Activated CD8-positive, alpha-beta memory T cell treated with anti-CD3 and anti-CD28 coated beads, Interleukin-2, amount 10 ng/mL, durations not matched to agents 7 days and 5 days (primary cell): ENCODE data around the gene STK11. TPM values are rescaled to one million over a fixed set of nuclear protein-coding genes. Genes with fewer than 3 reads are reported as not detected.

ENCODE experiments used
- ATAC-seq: fragments of 150-1000 bp; cut with Tn5 transposase; one replicate; pipeline ENCODE4 v1.10.0; 2021; ENCODE audit warnings: moderate library complexity
- CTCF ChIA-PET: fragments of 350-600 bp; sonication (Branson Sonifier 250); formaldehyde crosslinking; loops from one replicate; lab custom pipeline; 2021; ENCODE audit warnings: antibody characterized with exemption; lab: Charles Lee
- DNase-seq: peaks from one replicate; pipeline ENCODE4 v3.0.0-alpha.2; 2020
- H3K27ac Mint-ChIP-seq: one replicate; pipeline ENCODE4 v1.8.0; 2021; ENCODE audit warnings: mild to moderate bottlenecking, mixed read lengths
- H3K27me3 Mint-ChIP-seq: one replicate; pipeline ENCODE4 v1.8.0; 2021; ENCODE audit warnings: mixed read lengths
- H3K36me3 Mint-ChIP-seq: one replicate; pipeline ENCODE4 v1.8.0; 2021; ENCODE audit warnings: mild to moderate bottlenecking, mixed read lengths
- H3K4me1 Mint-ChIP-seq: one replicate; pipeline ENCODE4 v1.8.0; 2021; ENCODE audit warnings: mixed read lengths
- H3K4me3 Mint-ChIP-seq: one replicate; pipeline ENCODE4 v1.8.0; 2021; ENCODE audit warnings: mild to moderate bottlenecking, moderate library complexity, mixed read lengths
- H3K9me3 Mint-ChIP-seq: one replicate; pipeline ENCODE4 v1.8.0; 2022; ENCODE audit warnings: low read depth, mixed read lengths
- total RNA-seq, 2 experiments: library from RNA; stranded (reverse); gene quantifications; one replicate each; pipeline ENCODE4 v1.2.3, GENCODE V29; 2021

STK11 gene
- total RNA-seq, 2 experiments from 2014 or later, result 76.7 to 80.5 TPM

DNA sequence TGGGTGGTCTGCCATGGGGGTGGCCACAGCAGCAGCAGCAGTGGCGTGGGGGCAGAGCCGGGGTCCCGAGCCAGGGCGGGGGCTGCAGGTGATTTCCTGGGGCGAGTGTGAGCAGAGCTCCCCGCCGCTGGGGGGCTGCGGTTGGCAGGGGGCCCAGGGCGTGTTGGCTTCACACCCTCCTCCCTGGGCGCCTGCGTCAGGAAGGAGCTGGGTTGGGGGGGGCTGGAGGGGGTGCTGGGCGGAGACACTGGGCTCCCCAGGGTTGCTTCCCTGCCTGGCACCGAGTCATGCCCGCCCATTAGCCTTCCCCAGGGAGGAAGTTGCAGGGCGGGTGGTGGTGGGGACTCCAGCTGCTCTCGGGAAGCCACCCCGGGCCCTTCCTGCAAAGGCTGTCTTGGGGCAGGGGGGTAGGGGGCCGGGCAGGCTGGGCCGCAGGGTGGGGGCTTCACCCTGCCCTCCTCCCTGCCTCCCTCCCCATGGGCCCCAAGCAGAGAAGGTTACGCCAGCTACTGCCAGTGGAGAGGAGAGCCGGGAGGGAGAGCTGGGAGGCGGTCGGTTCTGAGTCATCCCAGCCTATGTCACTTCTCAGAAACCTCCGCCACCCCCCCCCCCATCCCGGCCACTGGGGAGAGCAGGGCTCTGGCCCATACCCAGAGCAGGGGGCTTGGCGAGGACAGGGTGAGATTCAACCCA, 47.4 kb downstream of the STK11 start:
- peak overlapping the region; percentile 98 for H3K4me3 Mint-ChIP-seq
- no peaks in the 10 kb centered on the region for H3K27me3 Mint-ChIP-seq
- peak overlapping the region; percentile 82 for H3K27ac Mint-ChIP-seq
- DNase-seq (peak; percentile 88), ATAC-seq (peak; percentile 20)
- H3K36me3 Mint-ChIP-seq, result peaks cover 36% of the 10 kb centered on the region
- CTCF ChIA-PET, result interaction anchor here (0.6 to 17.8 kb wide), 4 partner anchors 9 to 178 kb away, joined by 3 to 723 read pairs (median 50); partner anchors contain the start of genes ATP5F1D, CBARP and CIRBP
- peaks cover 22% of the 10 kb centered on the region for H3K4me1 Mint-ChIP-seq
- H3K9me3 Mint-ChIP-seq, result no peaks in the 10 kb centered on the region

DNA sequence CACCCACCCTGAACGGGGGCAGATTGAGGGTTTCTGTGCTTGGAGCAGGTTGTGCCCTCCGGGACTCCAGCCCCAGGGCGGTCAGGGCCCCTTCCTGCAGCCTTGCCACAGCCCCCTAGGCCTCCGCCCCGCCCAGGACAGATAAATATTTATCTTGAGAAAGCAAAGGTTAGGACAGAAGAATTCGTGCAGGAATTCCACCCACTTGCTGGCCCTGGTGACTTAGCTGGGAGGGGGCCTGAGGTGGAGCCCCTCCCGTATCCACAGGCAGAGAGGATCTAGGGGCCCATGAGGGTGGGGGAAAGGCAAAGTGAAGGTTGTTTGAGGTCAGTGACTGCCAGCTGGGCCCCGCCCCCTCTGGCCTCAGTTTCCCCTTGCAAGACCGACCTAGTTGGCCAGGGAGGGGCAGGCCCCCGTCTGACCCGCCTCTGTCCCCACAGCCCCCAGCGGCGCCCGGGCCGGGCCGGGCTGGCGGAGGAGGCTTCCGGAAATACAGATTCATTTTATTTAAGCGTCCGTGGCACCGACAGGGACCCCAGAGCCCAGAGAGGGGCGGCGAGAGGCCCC, 48.0 kb downstream of the STK11 start:
- DNase-seq (no peak), ATAC-seq (no peak)
- H3K4me3 Mint-ChIP-seq, result peak overlapping the region; percentile 98
- CTCF ChIA-PET, result interaction anchor here (1.9 to 17.8 kb wide), 3 partner anchors 8 to 14 kb away, joined by 12 to 723 read pairs (median 88); partner anchors contain the start of genes ATP5F1D, CBARP and CIRBP
- peaks cover 37% of the 10 kb centered on the region for H3K36me3 Mint-ChIP-seq
- H3K9me3 Mint-ChIP-seq, result no peaks in the 10 kb centered on the region
- H3K27me3 Mint-ChIP-seq, result no peaks in the 10 kb centered on the region
- H3K4me1 Mint-ChIP-seq, result peaks cover 28% of the 10 kb centered on the region
- H3K27ac Mint-ChIP-seq, result peak overlapping the region; percentile 82

DNA sequence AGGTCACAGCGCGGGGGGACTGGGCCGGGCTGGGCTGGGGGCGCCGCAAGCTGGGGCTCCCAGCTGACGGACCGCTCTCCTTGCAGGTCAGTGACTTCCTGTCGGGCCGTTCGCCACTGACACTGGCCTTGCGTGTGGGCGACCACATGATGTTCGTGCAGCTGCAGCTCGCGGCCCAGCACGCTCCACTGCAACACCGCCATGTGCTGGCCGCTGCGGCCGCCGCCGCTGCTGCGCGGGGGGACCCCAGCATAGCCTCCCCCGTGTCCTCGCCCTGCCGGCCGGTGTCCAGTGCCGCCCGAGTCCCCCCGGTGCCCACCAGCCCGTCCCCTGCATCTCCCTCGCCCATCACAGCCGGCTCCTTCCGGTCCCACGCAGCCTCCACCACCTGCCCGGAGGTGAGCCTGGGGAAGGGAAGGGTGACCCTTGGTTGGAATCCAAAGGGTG, 48.5 kb downstream of the STK11 start:
- CTCF ChIA-PET, result interaction anchor here (1.9 to 17.8 kb wide), 3 partner anchors 8 to 13 kb away, joined by 12 to 723 read pairs (median 88); partner anchors contain the start of genes ATP5F1D, CBARP and CIRBP
- Mint-ChIP-seq H3K4me3 (no peak overlapping the region), H3K27me3 (no peaks in the 10 kb centered on the region), H3K27ac (peak overlapping the region; percentile 68), H3K9me3 (no peaks in the 10 kb centered on the region), H3K36me3 (peaks cover 37% of the 10 kb centered on the region), H3K4me1 (peaks cover 30% of the 10 kb centered on the region)
- no peak for ATAC-seq
- DNase-seq, result no peak

DNA sequence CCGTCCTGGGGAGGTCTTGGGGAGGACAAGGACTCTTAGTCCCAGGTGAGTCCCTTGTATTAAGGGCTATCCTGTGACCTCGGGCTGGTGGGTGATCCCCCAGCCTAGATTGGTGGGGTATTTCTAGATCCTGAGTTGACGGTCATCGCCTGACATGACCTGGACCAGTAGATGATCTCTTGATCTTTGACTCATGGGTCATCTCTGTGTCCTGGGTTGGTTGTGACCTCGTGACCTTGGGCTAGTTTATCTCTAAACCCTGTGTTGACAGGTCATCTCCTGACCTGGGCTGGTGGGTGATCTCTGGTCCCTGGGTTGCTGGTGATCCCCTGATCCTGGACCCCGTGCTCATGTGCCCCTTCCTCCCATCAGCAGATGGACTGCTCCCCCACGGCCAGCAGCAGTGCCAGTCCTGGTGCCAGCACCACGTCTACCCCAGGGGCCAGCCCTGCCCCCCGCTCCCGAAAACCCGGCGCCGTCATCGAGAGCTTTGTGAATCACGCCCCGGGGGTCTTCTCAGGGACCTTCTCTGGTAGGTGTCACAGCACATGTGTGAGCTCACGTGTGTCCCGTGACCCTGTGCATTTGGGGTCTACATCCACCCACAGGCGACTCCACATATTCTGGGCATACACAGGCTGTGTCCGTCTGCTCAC, 49.1 kb downstream of the STK11 start:
- Mint-ChIP-seq H3K4me3 (peak overlapping the region; percentile 7), H3K36me3 (peaks cover 36% of the 10 kb centered on the region)

DNA sequence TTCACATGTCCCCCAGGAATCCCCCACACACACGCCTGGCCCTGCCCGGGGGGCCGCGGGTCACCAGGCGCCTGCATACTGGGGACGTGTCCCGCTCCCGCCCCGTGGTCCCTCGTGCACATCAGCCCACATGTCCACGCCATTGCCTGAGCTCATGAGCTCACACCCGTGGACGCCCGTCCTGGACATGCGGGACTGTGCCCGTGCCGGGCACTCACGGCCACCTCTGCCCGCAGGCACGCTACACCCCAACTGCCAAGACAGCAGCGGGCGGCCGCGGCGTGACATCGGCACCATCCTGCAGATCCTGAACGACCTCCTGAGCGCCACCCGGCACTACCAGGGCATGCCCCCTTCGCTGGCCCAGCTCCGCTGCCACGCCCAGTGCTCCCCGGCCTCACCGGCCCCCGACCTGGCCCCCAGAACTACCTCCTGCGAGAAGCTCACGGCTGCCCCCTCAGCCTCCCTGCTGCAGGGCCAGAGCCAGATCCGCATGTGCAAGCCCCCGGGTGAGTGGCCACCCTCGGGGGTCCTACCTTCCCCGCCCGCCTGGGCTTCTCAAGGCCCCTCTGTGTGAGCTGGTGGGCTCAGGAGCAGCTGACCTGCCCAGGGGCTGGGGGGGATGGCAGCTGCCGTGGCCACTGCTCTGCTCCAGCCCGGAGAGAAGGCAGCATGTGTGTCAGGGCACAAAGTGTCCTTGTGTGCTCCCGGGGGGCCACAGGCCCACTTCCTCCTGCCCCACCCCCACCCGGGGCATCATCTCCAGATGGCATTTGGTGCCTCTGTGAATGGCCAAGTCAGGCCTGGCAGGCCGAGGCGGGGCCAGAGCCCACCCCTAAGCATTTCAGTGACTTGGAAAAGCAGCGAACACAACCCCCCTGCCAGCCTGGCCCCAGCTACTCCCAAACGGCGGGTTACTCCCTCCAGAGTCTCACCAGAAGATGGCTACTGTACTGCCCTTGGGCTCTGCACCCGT, 49.9 kb downstream of the STK11 start:
- ATAC-seq, result no peak
- H3K36me3 Mint-ChIP-seq, result peaks cover 35% of the 10 kb centered on the region
- peaks cover 39% of the 10 kb centered on the region for H3K4me1 Mint-ChIP-seq
- H3K4me3 Mint-ChIP-seq, result no peak overlapping the region
- CTCF ChIA-PET, result interaction anchor here (5.9 to 17.8 kb wide), 2 partner anchors 12 to 13 kb away, joined by 88 to 723 read pairs; partner anchors contain the start of genes ATP5F1D, CBARP and CIRBP
- no peaks in the 10 kb centered on the region for H3K9me3 Mint-ChIP-seq
- H3K27ac Mint-ChIP-seq, result peak overlapping the region; percentile 68
- H3K27me3 Mint-ChIP-seq, result no peaks in the 10 kb centered on the region
- DNase-seq, result no peak

More for the DNA sequence above, 49.1 kb downstream of the STK11 start:
- Mint-ChIP-seq H3K9me3 (no peaks in the 10 kb centered on the region), H3K4me1 (peaks cover 34% of the 10 kb centered on the region), H3K27ac (peak overlapping the region; percentile 68), H3K27me3 (no peaks in the 10 kb centered on the region)
- no peak for DNase-seq
- CTCF ChIA-PET, result interaction anchor here (5.9 to 17.8 kb wide), 2 partner anchors 12 to 13 kb away, joined by 88 to 723 read pairs; partner anchors contain the start of genes ATP5F1D, CBARP and CIRBP
- no peak for ATAC-seq

DNA sequence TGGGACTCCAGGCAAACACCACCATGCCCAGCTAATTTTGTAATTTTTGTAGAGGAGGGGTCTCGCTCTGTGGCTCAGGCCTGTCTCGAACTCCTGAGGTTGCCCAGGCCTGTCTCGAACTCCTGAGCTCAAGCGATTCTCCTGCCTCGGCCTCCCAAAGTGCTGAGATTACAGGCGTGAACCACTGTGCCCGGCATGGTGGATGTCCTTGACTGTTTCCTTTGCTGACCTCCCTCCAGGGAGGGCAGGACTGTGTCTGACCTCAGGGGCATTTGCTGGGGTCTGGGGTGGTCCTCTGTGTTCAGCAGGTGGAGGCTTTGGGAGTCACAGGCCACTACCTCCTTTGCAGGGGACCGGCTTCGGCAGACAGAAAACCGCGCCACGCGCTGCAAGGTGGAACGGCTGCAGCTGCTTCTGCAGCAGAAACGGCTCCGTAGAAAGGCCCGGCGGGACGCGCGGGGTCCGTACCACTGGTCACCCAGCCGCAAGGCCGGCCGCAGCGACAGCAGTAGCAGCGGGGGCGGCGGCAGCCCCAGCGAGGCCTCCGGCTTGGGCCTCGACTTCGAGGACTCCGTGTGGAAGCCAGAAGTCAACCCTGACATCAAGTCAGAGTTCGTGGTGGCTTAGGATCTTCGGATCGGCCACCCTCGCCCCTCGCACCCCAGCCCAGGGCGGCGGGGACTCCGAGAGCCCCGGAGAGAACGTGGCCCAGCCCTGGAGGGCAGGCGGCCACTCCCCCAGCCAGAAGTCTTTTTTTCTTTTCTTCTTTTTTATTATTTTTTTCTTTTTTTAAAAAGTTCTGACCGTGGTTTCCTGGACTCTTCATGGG, 51.3 kb downstream of the STK11 start:
- H3K9me3 Mint-ChIP-seq, result no peaks in the 10 kb centered on the region
- H3K36me3 Mint-ChIP-seq, result peaks cover 29% of the 10 kb centered on the region
- CTCF ChIA-PET, result interaction anchor here (0.8 to 17.8 kb wide), 3 partner anchors 9 to 14 kb away, joined by 5 to 723 read pairs (median 88); partner anchors contain the start of genes ATP5F1D, CBARP and CIRBP
- H3K4me3 Mint-ChIP-seq, result no peak overlapping the region
- DNase-seq (no peak), ATAC-seq (no peak)
- H3K27ac Mint-ChIP-seq, result peak overlapping the region; percentile 95
- peaks cover 47% of the 10 kb centered on the region for H3K4me1 Mint-ChIP-seq
- H3K27me3 Mint-ChIP-seq, result no peaks in the 10 kb centered on the region

DNA sequence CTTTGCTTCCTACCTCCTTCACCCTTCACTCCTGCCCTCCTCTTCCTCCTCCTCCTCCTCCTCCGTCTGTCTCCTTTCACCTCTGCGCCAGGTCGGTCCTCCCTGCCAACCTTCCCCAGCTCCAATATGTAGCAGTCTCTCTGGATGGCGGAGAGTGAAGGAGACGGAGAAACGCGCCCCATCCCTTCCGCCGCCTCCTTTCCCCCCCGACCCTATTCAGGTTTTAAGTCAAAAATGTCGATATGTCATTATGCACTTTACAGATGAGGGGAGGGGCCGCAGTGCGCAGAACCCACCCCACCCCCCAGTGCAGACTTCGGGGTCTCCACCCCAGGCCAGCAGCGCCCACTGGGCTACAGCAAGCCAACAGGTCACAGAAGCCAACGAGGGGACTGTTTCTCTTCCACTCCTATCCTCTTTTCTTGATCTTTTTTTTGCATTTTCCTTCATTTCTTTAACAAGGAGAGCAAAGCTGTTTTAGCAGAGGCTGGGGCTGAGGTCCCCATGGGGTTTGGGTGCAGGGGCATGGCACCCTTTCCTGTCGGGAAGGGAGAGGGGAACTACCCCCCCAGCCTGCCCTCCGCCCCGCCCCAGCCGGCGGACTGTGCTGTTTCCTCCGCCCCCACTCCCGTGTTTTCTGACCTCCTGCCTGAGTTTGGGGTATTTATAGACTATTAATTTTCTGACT, 52.0 kb downstream of the STK11 start:
- Mint-ChIP-seq H3K27me3 (no peaks in the 10 kb centered on the region), H3K27ac (peak overlapping the region; percentile 95), H3K9me3 (no peaks in the 10 kb centered on the region), H3K36me3 (peaks cover 25% of the 10 kb centered on the region), H3K4me3 (peak overlapping the region; percentile 81), H3K4me1 (peaks cover 51% of the 10 kb centered on the region)
- CTCF ChIA-PET, result interaction anchor here (0.8 to 17.8 kb wide), 4 partner anchors 9 to 15 kb away, joined by 3 to 723 read pairs (median 4); partner anchors contain the start of genes ATP5F1D and CBARP
- DNase-seq, result no peak
- ATAC-seq, result no peak

DNA sequence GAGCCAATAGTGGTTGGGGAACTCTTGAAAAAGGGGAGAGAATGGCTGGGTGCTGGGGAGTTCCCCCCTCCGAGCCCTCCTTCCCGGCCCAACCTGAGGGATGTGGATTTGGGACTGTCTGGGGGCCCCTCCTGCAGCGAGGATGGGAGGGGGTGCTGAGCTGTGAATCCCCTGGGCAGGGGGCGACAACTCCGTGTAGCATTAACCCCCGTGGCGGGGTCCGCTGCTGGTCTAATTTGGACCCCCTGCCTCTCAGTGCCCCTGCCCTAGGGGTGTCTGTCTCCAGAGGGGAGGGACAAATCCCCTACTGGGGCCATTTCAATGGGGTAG, 52.5 kb downstream of the STK11 start:
- ATAC-seq, result no peak
- no peaks in the 10 kb centered on the region for H3K27me3 Mint-ChIP-seq
- CTCF ChIA-PET, result interaction anchor here (1.1 to 17.8 kb wide), 3 partner anchors 8 to 16 kb away, joined by 3 to 723 read pairs (median 4); partner anchors contain the start of genes ATP5F1D and CBARP
- peak overlapping the region; percentile 81 for H3K4me3 Mint-ChIP-seq
- peaks cover 55% of the 10 kb centered on the region for H3K4me1 Mint-ChIP-seq
- no peaks in the 10 kb centered on the region for H3K9me3 Mint-ChIP-seq
- DNase-seq, result no peak
- peak overlapping the region; percentile 95 for H3K27ac Mint-ChIP-seq
- peaks cover 25% of the 10 kb centered on the region for H3K36me3 Mint-ChIP-seq

DNA sequence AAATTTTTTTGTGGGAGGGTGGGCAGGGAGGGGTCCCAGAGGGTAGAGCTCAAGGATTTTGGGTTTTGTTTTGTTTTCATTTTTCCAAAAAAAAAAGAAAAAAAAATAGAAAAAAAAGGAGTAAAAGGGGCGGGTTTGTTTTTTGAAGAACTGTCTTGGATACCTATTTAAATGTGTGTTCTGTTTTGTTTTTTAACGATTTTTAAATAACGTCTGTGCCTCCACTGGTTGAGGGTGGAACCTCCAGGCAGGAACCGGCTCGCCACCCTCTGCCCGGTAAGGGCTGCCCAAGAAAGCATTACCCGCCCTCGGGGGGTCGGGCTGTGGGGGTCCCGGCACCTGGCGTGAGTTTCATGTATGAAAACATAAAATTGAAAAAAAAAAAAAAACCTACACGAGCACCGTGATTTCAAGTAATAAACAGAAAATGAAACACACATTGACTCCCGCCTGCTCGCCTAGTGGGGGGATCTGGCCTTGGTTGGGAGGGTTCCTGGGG, 53.2 kb downstream of the STK11 start:
- peak; percentile 0 for ATAC-seq

DNA sequence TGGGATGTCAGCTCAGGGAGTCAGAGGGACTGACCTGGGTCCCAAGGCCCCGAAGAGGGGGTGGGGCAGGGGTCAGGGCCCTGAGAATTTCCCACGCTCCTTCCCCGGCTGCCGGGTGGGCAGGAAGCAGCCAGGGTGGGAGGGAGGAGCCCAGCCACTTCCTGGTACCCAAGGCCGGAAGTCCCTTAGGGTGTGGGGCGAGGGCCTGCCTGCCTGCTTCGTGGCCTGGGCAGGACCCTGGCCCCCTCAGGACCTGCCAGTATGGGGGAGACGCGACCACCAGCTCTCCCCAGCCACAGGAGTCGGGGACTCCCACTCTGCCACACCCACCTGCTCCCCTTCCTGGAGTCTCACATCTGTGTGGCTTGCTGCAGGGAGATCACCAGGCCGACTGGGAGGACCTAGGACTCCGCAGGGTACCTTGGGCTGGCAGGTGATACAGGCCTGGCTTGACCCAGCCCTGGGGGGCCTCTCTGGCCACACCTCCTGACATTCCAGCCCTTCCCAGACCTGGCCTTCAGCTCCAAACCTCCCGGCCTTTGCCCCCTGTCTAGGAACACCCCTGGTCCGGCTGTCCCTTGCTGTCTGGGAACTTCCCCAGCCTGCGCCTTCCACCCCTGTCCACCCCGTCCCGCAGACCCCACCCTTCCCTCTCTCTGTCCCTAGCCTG, 53.8 kb downstream of the STK11 start:
- CTCF ChIA-PET, result interaction anchor here (0.9 to 17.8 kb wide), 4 partner anchors 10 to 17 kb away, joined by 3 to 723 read pairs (median 4); partner anchors contain the start of genes ATP5F1D, CBARP, CIRBP and FAM174C
- peak overlapping the region; percentile 81 for H3K4me3 Mint-ChIP-seq
- peaks cover 54% of the 10 kb centered on the region for H3K4me1 Mint-ChIP-seq
- peak; percentile 90 for DNase-seq
- peak; percentile 48 for ATAC-seq
- H3K27ac Mint-ChIP-seq, result peak overlapping the region; percentile 95
- H3K9me3 Mint-ChIP-seq, result no peaks in the 10 kb centered on the region
- H3K27me3 Mint-ChIP-seq, result no peaks in the 10 kb centered on the region
- H3K36me3 Mint-ChIP-seq, result peaks cover 19% of the 10 kb centered on the region

More for the DNA sequence above, 53.2 kb downstream of the STK11 start:
- CTCF ChIA-PET, result interaction anchor here (0.9 to 17.8 kb wide), 5 partner anchors 8 to 16 kb away, joined by 3 to 723 read pairs (median 4); partner anchors contain the start of genes ATP5F1D, CBARP, CIRBP and FAM174C
- peaks cover 54% of the 10 kb centered on the region for H3K4me1 Mint-ChIP-seq
- peak overlapping the region; percentile 95 for H3K27ac Mint-ChIP-seq
- peak overlapping the region; percentile 81 for H3K4me3 Mint-ChIP-seq
- no peak for DNase-seq
- no peaks in the 10 kb centered on the region for H3K9me3 Mint-ChIP-seq
- no peaks in the 10 kb centered on the region for H3K27me3 Mint-ChIP-seq
- peaks cover 22% of the 10 kb centered on the region for H3K36me3 Mint-ChIP-seq
